ENCODE results near the gene C2CD2L. TPM values are rescaled to one million over a fixed set of nuclear protein-coding genes. Genes with fewer than 3 reads are reported as not detected.

The C2CD2L gene
- total and polyA plus RNA-seq, 10 of the 15 experiments (the other 5 are each of a cell fraction or from before 2014, with no cell fraction given), result 0.21 to 9.6 (median 5.1) TPM

DNA sequence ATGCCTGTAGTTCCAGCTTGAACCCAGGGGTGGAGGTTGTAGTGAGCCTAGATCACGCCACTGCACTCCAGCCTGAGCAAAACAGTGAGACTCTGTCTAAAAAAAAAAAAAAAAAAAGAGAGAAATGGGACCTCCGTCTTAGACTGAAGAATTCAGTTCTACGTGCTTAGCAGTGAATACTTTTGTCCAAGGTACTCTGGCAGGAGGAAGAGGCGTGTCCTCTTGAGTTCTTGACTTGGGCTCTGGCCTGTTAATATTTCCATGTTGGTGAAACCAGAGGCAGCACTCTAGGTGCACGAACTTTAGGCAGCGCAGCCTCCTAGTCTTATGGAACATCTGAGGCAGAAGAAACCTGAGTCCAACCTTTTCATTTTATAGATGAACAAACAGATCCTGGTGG, 20.0 kb upstream of the C2CD2L start:
- H3K27me3 ChIP-seq (replicated peaks in 1 of 2; ENCODE audit: control insufficient read depth in 2 of 2, insufficient read depth in 2 of 2, low read length in 1 of 2), result no peaks in the 10 kb centered on the region
- peaks cover 2 to 3% of the 10 kb centered on the region in 2 experiments for H3K36me3 ChIP-seq (ENCODE audit: control insufficient read depth in 2 of 2, insufficient read depth in 2 of 2, low read length in 1 of 2)
- ChIA-PET SMC1A (ENCODE audit: uncharacterized antibody, unreplicated experiment) (no interaction called here), POLR2A (interaction anchor here (0.6 to 5.4 kb wide), 6 partner anchors 10 to 505 kb away, joined by 3 to 69 read pairs (median 7); partner anchors contain the start of genes RPS25, TRAPPC4 and VPS11), CTCF (no interaction called here), RAD21 (ENCODE audit: unreplicated experiment) (no interaction called here)
- H3K9ac ChIP-seq (ENCODE audit: control insufficient read depth, insufficient read depth, low read length), result no peak overlapping the region
- FAIRE-seq, result no peak
- H3K27ac ChIP-seq (ENCODE audit: control insufficient read depth, insufficient read depth), result no peak overlapping the region
- no peak overlapping the region for H2AFZ ChIP-seq (ENCODE audit: control insufficient read depth, low read depth, low read length)
- no peaks in the 10 kb centered on the region for H4K20me1 ChIP-seq (ENCODE audit: control insufficient read depth, insufficient read depth)
- no peaks in the 10 kb centered on the region for H3K9me3 ChIP-seq (replicated peaks; ENCODE audit: control insufficient read depth, insufficient read depth, low read length)
- no peak for DNase-seq (ENCODE audit: low read depth, low spot score)
- no TSS peak for BruUV-seq (replicated peaks)
- WGBS (ENCODE audit: insufficient coverage, insufficient replicate concordance, low lambda C conversion rate, missing lambda C conversion rate), result 96% methylated on average over 5 of the region's 6 CpGs
- H3K4me1 ChIP-seq (ENCODE audit: control insufficient read depth, insufficient read depth, low read length), result peaks cover 12% of the 10 kb centered on the region
- in situ Hi-C loops (cut with MboI) (no loop called here), intact Hi-C loops (cut with micrococcal nuclease; ENCODE audit: unreplicated experiment) (no loop called here)
- H3K4me3 ChIP-seq, result no peak overlapping the region
- no peak for ATAC-seq
- H3K4me2 ChIP-seq (ENCODE audit: control insufficient read depth, insufficient read depth), result no peak overlapping the region
- H3K79me2 ChIP-seq (ENCODE audit: control insufficient read depth, insufficient read depth, low read length), result peaks cover 14% of the 10 kb centered on the region
- TF ChIP-seq GABPA (IDR thresholded peaks at IDR 0.05; ENCODE audit: low read depth) (no peak), FOXM1 (IDR thresholded peaks at IDR 0.05; ENCODE audit: low read depth, low read length) (no peak), TAF1 (IDR thresholded peaks at IDR 0.05; ENCODE audit: borderline replicate concordance, low read depth, low read length) (no peak), STAT1 (conservative IDR thresholded peaks at IDR 0.05) (no peak), ZNF384 (IDR thresholded peaks at IDR 0.05; ENCODE audit: borderline replicate concordance, low read depth, low read length) (no peak), NRF1 (conservative IDR thresholded peaks at IDR 0.05; ENCODE audit: low read depth, low read length) (no peak), ETV6 (conservative IDR thresholded peaks at IDR 0.05 in 1 of 2, IDR thresholded peaks at IDR 0.05 in 1 of 2; ENCODE audit: borderline replicate concordance in 1 of 2, low read depth in 1 of 2) (no peak), EP300 (IDR thresholded peaks at IDR 0.05; ENCODE audit: borderline replicate concordance in 1 of 2, control insufficient read depth in 1 of 2, low read depth in 2 of 2, low read length in 2 of 2) (no peak)
- TF ChIP-seq, protein P1, sequence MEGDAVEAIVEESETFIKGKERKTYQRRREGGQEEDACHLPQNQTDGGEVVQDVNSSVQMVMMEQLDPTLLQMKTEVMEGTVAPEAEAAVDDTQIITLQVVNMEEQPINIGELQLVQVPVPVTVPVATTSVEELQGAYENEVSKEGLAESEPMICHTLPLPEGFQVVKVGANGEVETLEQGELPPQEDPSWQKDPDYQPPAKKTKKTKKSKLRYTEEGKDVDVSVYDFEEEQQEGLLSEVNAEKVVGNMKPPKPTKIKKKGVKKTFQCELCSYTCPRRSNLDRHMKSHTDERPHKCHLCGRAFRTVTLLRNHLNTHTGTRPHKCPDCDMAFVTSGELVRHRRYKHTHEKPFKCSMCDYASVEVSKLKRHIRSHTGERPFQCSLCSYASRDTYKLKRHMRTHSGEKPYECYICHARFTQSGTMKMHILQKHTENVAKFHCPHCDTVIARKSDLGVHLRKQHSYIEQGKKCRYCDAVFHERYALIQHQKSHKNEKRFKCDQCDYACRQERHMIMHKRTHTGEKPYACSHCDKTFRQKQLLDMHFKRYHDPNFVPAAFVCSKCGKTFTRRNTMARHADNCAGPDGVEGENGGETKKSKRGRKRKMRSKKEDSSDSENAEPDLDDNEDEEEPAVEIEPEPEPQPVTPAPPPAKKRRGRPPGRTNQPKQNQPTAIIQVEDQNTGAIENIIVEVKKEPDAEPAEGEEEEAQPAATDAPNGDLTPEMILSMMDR (IDR thresholded peaks at IDR 0.05 in 2 of 3, conservative IDR thresholded peaks at IDR 0.05 in 1 of 3; ENCODE audit: control insufficient read depth in 2 of 3, extremely low read depth in 1 of 3, insufficient read depth in 1 of 3, low read depth in 3 of 3, low read length in 3 of 3), result no peak
- TF ChIP-seq, protein P2, sequence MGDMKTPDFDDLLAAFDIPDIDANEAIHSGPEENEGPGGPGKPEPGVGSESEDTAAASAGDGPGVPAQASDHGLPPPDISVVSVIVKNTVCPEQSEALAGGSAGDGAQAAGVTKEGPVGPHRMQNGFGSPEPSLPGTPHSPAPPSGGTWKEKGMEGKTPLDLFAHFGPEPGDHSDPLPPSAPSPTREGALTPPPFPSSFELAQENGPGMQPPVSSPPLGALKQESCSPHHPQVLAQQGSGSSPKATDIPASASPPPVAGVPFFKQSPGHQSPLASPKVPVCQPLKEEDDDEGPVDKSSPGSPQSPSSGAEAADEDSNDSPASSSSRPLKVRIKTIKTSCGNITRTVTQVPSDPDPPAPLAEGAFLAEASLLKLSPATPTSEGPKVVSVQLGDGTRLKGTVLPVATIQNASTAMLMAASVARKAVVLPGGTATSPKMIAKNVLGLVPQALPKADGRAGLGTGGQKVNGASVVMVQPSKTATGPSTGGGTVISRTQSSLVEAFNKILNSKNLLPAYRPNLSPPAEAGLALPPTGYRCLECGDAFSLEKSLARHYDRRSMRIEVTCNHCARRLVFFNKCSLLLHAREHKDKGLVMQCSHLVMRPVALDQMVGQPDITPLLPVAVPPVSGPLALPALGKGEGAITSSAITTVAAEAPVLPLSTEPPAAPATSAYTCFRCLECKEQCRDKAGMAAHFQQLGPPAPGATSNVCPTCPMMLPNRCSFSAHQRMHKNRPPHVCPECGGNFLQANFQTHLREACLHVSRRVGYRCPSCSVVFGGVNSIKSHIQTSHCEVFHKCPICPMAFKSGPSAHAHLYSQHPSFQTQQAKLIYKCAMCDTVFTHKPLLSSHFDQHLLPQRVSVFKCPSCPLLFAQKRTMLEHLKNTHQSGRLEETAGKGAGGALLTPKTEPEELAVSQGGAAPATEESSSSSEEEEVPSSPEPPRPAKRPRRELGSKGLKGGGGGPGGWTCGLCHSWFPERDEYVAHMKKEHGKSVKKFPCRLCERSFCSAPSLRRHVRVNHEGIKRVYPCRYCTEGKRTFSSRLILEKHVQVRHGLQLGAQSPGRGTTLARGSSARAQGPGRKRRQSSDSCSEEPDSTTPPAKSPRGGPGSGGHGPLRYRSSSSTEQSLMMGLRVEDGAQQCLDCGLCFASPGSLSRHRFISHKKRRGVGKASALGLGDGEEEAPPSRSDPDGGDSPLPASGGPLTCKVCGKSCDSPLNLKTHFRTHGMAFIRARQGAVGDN (IDR thresholded peaks at IDR 0.05), result no peak
- TF ChIP-seq, protein P3, sequence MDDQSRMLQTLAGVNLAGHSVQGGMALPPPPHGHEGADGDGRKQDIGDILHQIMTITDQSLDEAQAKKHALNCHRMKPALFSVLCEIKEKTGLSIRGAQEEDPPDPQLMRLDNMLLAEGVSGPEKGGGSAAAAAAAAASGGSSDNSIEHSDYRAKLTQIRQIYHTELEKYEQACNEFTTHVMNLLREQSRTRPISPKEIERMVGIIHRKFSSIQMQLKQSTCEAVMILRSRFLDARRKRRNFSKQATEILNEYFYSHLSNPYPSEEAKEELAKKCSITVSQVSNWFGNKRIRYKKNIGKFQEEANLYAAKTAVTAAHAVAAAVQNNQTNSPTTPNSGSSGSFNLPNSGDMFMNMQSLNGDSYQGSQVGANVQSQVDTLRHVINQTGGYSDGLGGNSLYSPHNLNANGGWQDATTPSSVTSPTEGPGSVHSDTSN (IDR thresholded peaks at IDR 0.05; ENCODE audit: insufficient replicate concordance, low read depth, low read length), result no peak
- TF ChIP-seq, protein P4, sequence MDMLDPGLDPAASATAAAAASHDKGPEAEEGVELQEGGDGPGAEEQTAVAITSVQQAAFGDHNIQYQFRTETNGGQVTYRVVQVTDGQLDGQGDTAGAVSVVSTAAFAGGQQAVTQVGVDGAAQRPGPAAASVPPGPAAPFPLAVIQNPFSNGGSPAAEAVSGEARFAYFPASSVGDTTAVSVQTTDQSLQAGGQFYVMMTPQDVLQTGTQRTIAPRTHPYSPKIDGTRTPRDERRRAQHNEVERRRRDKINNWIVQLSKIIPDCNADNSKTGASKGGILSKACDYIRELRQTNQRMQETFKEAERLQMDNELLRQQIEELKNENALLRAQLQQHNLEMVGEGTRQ (IDR thresholded peaks at IDR 0.05; ENCODE audit: borderline replicate concordance, low read depth, low read length), result no peak
